Fibroblast of mammary gland (primary cell): ENCODE data around the gene CACHD1.
"Not testable (repeated sequence)": the region's sequence is repeated elsewhere in the genome, so short reads cannot be mapped to it uniquely, and the experiment has no call there.

ENCODE experiments used
- DNase-seq: peaks from one replicate; pipeline ENCODE4 v3.0.0-alpha.2; 2010; ENCODE audit warnings: low read depth
- H3K4me3 ChIP-seq: 2 replicates; pipeline ENCODE4 v1.5.1; 2011; ENCODE audit warnings: low read depth, mild to moderate bottlenecking, low read length, moderate library complexity; ENCODE audit not compliant: control insufficient read depth
- TF ChIP-seq, protein P1 (sequence below): conservative IDR thresholded peaks from 2 replicates; pipeline ENCODE4 v1.5.1; 2011; ENCODE audit warnings: low read depth, low read length, inconsistent platforms; ENCODE audit not compliant: control insufficient read depth, insufficient read depth

The CACHD1 gene

DNA sequence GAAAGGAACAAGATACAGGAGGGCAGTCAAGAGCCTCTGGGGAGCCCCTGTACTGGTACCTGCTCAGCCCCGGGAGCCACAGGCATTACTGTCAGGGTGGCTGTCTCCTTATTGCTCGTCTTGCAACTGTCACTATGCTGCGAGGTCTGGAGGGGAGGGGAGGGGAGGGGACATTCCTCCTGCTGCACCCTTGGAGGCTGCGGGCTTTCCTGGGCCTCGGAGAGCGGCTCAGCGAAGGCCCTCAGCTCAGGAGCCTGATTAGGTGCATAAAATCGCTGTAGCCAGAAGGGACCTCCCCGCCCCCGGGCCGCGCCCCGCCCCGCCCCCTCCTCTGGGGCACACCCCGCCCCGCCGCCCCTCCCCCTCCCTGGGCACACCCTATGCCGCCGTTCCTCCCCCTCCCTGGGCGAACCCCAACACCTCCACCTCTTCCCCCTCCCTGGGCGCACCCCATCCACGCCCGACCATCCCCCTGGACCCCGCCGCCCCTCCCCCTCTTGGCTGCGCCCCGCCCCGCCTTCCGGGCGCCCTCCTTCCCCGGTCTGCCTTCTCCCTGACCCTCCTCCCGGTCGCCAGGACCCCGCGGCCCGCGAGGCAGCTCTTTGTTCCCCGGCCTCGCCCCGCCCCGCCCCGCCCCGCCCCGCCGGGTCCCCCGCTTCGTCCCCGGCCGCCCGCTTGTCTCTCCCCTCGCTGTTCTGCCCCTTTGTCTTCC, 35.5 kb downstream of the CACHD1 start:
- DNase-seq: no peak
- H3K4me3 ChIP-seq: peak overlapping the region; percentile 45
- TF ChIP-seq, protein P1, sequence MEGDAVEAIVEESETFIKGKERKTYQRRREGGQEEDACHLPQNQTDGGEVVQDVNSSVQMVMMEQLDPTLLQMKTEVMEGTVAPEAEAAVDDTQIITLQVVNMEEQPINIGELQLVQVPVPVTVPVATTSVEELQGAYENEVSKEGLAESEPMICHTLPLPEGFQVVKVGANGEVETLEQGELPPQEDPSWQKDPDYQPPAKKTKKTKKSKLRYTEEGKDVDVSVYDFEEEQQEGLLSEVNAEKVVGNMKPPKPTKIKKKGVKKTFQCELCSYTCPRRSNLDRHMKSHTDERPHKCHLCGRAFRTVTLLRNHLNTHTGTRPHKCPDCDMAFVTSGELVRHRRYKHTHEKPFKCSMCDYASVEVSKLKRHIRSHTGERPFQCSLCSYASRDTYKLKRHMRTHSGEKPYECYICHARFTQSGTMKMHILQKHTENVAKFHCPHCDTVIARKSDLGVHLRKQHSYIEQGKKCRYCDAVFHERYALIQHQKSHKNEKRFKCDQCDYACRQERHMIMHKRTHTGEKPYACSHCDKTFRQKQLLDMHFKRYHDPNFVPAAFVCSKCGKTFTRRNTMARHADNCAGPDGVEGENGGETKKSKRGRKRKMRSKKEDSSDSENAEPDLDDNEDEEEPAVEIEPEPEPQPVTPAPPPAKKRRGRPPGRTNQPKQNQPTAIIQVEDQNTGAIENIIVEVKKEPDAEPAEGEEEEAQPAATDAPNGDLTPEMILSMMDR: no peak

DNA sequence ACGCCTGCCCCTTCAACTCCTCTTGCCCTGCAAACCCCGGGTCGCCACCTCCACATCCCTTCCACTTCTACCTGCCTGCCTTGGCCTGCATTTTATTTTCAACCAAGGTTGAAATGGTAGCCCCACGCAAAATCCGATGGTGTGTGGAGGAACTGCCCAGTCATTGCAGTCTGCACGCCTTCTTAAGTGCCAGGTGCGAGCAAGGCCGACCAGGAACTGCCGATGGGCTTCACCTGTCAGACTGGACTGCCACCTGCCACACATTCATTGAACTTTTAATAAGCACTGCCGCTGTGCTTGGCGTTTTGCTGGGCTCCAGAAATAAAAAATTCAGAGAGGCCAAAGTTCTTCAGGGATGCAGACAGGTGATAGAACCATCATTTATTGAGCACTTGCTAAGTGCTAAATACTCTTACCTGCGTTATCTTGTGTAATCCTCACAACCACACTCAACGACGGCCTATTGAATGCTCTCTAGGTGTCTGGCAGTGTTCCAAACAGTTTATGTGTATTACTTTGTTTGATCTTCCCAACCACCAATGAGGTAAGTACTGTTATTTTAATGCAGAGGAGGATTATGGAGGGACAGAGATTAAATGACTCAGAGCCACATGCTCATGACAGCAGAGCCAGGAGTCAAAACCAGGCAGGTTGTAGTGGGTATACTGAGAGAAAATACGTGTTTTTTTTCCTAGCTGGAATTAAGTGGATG, 36.2 kb downstream of the CACHD1 start:
- no peak for DNase-seq
- peak overlapping the region; percentile 24 for H3K4me3 ChIP-seq
- TF ChIP-seq, protein P1: no peak

DNA sequence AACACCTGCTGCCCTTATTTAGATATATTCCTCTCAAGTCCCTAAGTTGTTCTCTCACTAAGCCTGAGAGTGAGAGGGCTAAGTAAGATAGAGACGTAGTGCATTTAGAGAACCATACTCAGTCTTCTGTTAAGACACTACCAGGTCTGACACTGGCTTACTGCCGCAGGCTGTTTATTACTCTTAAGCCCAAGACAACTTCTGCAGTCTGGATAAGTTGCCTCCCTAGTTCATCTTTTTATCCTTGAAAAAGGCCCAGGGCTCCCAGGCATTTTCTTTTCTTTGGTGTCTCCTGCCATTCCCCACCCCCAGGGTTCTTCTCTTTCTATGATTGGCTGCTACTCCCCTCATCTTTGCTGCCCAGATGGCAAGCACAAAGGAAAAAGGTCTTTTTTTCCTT, 38.7 kb downstream of the CACHD1 start:
- H3K4me3 ChIP-seq: no peak overlapping the region
- DNase-seq: no peak
- TF ChIP-seq, protein P1: no peak

DNA sequence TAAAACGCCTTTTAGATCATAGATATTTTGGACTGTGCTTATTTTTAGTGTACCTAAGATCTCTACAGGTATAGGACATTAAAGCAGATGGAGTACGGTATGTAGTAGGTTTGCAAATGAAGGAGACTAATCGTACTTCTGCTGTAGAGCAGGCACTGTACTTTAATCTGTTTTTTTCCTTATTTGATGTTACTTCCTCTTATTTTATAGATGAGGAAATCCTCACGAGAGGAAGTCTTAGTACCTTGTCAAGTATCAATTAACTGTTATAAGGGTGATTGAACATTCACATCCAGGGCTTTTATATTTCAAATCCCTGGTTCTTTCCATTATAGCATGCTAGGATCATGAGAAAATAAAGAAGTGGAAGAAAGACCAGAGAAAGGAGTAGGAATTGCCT, 41.1 kb downstream of the CACHD1 start:
- TF ChIP-seq, protein P1: no peak
- no peak overlapping the region for H3K4me3 ChIP-seq
- DNase-seq: no peak

DNA sequence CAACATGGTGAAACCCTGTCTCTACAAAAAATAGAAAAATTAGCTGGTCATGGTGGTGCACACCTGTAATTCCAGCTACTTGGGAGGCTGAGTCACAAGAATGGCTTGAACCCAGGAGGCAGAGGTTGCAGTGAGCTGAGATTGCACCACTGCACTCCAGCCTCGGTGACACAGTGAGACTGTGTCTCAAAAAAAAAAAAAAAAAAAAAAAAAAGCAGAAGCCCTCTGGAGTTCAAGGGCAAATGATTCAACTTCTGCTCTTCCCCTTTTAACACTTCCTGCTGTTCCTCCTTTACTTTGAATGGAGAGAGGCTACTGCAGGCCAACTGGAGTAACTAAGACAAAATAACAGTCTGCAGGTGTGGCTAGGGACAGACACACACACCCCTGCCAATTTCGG, 42.3 kb downstream of the CACHD1 start:
- not testable (repeated sequence) for H3K4me3 ChIP-seq, DNase-seq

DNA sequence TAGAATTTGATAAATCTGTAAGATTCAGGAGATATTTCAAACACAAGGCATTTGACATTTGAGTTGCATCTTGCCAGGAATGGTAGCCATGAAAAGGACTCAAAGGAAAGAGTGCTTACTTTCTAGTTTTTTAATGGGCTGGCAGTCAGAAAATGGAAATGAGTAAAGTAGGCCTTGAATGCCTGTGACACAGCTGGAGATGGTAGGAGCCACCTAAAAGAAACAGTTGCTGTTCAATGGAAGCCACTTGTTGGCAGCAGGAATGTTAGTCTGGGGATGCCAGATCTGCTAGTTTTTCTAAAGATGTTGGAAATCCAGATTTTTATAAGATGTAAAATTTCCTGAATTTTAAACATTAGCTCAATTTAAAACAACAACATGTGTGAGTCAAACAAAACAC, 43.6 kb downstream of the CACHD1 start:
- TF ChIP-seq, protein P1: no peak
- no peak for DNase-seq
- H3K4me3 ChIP-seq: no peak overlapping the region

DNA sequence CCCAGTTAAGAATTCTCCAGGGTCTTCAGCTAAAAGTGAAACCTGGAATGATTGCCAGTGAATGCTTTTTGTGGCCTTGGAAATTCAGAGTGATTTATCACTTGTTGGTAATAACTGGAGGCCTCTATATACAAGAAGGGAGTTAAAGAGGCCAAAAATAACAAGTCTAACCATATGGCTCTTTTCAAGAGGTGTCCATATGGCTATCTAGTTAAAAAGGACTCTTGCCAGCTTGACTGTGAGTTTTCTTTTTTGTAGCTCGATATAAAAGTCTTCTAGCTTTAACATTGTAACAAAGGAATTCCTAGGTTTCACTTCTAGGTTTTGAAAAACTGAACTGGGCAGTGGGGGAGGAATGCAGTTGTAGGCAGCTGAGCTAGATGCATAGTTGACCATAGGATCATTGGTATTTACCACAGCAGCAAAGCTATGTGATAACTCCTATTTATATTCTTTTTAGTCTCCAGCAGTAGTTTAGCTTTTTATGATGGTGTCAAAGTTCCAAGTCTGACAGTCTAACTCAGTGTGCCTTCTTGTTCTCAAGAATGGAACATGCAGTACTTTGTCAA, 44.4 kb downstream of the CACHD1 start:
- peak; percentile 77 for DNase-seq
- TF ChIP-seq, protein P1: no peak
- H3K4me3 ChIP-seq: no peak overlapping the region
